ENCODE measurements around the gene CSNK1D. TPM values are rescaled to one million over a fixed set of nuclear protein-coding genes. Genes with fewer than 3 reads are reported as not detected.
"Not testable (repeated sequence)": the region's sequence is repeated elsewhere in the genome, so short reads cannot be mapped to it uniquely, and the experiment has no call there.

CSNK1D gene
- polyA plus RNA-seq, 1 donor from 2014 or later: 29.9 TPM

DNA sequence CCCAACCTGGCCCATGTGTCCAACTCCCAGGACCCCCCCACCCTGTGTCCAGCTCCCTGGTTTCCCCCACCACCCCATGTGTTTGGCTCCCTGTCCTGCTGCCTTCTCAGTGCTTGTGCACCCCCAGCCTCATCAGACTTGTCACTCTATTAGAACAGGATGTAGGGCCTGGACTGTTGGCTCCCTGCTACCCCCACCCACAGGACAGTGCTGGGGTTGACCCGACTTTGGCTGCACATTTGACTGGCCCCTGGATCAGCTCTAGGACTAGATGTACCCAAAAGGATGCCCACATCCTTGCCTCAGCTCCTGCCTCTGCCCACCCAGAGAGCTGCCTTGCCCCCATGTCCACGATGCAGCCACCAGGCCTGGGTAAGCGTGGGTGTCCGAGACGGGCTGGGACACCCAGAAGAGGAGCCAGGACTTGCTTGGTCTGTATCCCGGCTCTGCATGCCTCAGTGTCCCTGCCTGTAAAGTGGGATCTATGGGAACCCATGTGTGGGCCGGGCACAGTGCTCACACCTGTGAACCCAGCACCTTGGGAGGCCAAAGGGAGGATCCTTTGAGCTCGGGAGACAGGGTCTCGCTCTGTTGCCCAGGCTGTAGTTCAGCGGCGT, 59.4 kb downstream of the CSNK1D start:
- Histone ChIP-seq H3K4me2 (ENCODE audit: low read length) (no peak overlapping the region), H3K9me2 (ENCODE audit: insufficient read depth, low read length) (no peaks in the 10 kb centered on the region), H4K20me1 (ENCODE audit: insufficient read depth) (no peaks in the 10 kb centered on the region), H3K27ac (ENCODE audit: low read length) (no peak overlapping the region), H3K36me3 (ENCODE audit: insufficient read depth, low read length) (no peaks in the 10 kb centered on the region), H2AFZ (ENCODE audit: low read depth, low read length) (no peak overlapping the region), H3K27me3 (ENCODE audit: insufficient read depth, low read depth, low read length) (no peaks in the 10 kb centered on the region), H3K9ac (ENCODE audit: low read length) (no peak overlapping the region), H3F3A (ENCODE audit: insufficient read depth, low read length, poor library complexity, severe bottlenecking) (no peaks in the 10 kb centered on the region), H3K4me3 (ENCODE audit: low read length) (no peak overlapping the region), H3K79me2 (replicated peaks; ENCODE audit: insufficient read depth, low read length) (peaks cover 16% of the 10 kb centered on the region), H3K9me3 (ENCODE audit: low read length) (no peaks in the 10 kb centered on the region)
- TF ChIP-seq MXI1 (conservative IDR thresholded peaks at IDR 0.05; ENCODE audit: poor library complexity, severe bottlenecking) (no peak), SMC3 (conservative IDR thresholded peaks at IDR 0.05; ENCODE audit: poor library complexity) (no peak)

DNA sequence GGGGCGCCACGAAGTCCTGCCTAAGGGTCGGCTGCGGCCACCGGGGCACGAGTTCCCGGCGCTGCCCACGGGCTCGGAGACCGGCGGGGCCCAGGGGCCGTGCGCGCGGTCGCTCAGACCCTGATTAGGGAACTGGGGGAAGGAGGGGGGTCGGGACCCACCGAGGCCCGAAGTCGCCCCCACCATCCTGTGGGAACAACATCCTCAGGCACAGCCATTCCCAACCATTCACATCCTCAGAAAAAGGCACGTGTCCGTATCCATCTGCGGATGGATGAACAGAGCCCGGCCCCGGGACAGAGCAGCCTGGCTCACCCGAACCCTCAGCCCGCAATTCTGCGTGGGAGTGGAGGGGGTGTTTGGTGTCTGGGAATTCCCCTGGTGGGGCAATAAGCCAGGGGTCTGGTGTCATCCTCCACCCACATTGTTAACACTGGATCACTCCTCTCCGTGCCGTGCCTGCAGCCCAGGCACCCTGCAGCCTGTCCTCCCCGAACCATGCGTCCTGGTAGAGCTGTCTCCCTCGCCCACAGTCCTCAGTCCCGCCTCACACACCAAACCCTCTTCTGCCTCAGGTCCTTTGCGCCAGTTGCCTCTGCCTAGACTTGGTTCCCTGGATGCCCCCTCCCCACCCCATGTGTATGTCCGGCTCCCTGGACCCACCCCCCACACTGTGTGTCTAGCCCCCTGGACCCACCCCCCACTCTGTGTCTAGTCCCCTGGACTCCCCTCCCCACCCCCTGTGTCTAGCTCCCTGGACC, 60.1 kb downstream of the CSNK1D start:
- H3K4me3 ChIP-seq (ENCODE audit: low read length): peak overlapping the region; percentile 89
- H3K27me3 ChIP-seq (ENCODE audit: insufficient read depth, low read depth, low read length): no peaks in the 10 kb centered on the region
- H4K20me1 ChIP-seq (ENCODE audit: insufficient read depth): no peaks in the 10 kb centered on the region
- H3K79me2 ChIP-seq (replicated peaks; ENCODE audit: insufficient read depth, low read length): peaks cover 16% of the 10 kb centered on the region
- no peaks in the 10 kb centered on the region for H3F3A ChIP-seq (ENCODE audit: insufficient read depth, low read length, poor library complexity, severe bottlenecking)
- H3K9me2 ChIP-seq (ENCODE audit: insufficient read depth, low read length): no peaks in the 10 kb centered on the region
- H3K4me2 ChIP-seq (ENCODE audit: low read length): peak overlapping the region; percentile 39
- peak overlapping the region; percentile 55 for H3K27ac ChIP-seq (ENCODE audit: low read length)
- H3K9me3 ChIP-seq (ENCODE audit: low read length): no peaks in the 10 kb centered on the region
- H2AFZ ChIP-seq (ENCODE audit: low read depth, low read length): peak overlapping the region; percentile 60
- H3K36me3 ChIP-seq (ENCODE audit: insufficient read depth, low read length): no peaks in the 10 kb centered on the region
- no peak for TF ChIP-seq SMC3 (conservative IDR thresholded peaks at IDR 0.05; ENCODE audit: poor library complexity)
- TF ChIP-seq, protein P1, sequence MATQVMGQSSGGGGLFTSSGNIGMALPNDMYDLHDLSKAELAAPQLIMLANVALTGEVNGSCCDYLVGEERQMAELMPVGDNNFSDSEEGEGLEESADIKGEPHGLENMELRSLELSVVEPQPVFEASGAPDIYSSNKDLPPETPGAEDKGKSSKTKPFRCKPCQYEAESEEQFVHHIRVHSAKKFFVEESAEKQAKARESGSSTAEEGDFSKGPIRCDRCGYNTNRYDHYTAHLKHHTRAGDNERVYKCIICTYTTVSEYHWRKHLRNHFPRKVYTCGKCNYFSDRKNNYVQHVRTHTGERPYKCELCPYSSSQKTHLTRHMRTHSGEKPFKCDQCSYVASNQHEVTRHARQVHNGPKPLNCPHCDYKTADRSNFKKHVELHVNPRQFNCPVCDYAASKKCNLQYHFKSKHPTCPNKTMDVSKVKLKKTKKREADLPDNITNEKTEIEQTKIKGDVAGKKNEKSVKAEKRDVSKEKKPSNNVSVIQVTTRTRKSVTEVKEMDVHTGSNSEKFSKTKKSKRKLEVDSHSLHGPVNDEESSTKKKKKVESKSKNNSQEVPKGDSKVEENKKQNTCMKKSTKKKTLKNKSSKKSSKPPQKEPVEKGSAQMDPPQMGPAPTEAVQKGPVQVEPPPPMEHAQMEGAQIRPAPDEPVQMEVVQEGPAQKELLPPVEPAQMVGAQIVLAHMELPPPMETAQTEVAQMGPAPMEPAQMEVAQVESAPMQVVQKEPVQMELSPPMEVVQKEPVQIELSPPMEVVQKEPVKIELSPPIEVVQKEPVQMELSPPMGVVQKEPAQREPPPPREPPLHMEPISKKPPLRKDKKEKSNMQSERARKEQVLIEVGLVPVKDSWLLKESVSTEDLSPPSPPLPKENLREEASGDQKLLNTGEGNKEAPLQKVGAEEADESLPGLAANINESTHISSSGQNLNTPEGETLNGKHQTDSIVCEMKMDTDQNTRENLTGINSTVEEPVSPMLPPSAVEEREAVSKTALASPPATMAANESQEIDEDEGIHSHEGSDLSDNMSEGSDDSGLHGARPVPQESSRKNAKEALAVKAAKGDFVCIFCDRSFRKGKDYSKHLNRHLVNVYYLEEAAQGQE (IDR thresholded peaks at IDR 0.05; ENCODE audit: borderline replicate concordance): peak; percentile 53
- no peak for TF ChIP-seq EP300 (conservative IDR thresholded peaks at IDR 0.05; ENCODE audit: poor library complexity, severe bottlenecking)
- TF ChIP-seq POLR2AphosphoS5 (IDR thresholded peaks at IDR 0.05): peak; percentile 42
- TF ChIP-seq MXI1 (conservative IDR thresholded peaks at IDR 0.05; ENCODE audit: poor library complexity, severe bottlenecking): peak; percentile 7
- peak overlapping the region; percentile 80 for H3K9ac ChIP-seq (ENCODE audit: low read length)

DNA sequence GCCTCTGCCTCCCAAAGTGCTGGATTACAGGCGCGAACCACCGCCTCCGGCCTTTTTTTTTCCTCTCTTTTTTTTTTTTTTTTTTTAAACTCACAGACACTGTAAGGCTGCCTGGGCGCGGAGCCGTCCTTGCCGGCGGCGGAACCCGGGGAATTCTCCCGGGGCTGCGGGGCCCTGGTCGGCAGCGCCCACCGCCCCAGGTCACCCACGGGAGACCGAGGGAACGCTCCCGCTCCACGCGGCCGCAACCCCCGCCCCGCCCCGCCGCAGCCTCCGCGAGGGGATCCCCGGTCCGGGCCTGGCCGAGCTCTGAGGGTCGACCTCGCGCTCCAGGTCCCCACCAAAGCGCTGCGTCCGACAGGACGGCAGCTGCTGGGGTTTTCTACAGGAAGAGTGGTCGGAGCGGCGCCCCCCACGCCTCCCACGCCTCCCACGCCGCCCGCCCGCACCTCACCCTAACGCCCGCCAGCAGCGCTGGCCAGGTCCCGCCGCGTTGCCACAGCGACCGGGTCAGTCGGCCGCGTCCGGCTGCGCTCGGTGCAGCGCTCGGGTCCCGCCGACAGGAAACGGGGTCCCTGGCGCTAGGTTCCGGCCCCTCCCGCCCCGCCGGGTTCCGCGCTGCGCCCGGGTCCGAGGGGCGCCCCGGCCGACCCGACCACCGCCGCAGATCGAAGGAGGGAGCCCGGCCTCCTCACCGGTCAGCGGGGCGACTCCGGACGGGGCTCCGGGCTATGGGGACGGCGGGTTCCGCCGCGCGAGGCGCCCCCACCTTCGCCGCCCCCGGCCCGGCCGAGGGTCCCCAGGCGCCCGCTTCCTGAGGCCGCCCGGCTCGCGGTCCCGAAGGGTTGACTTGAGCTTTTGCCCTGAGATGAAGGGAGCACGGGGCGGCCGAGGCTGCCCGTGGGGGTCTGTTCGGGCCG, 60.9 kb downstream of the CSNK1D start, which contains the start of gene CCDC57:
CCDC57 (minus strand) TSS at position 512 of the 920 bp plus-strand sequence. CDS start 10,898 bp downstream, outside the sequence.
- Histone ChIP-seq H3F3A (ENCODE audit: insufficient read depth, low read length, poor library complexity, severe bottlenecking) (no peaks in the 10 kb centered on the region), H3K9me3 (ENCODE audit: low read length) (no peaks in the 10 kb centered on the region), H3K4me2 (ENCODE audit: low read length) (peak within 1 kb of the TSS; percentile 44), H3K79me2 (replicated peaks; ENCODE audit: insufficient read depth, low read length) (peaks cover 16% of the 10 kb centered on the region), H3K4me3 (ENCODE audit: low read length) (peak within 1 kb of the TSS; percentile 89), H3K27ac (ENCODE audit: low read length) (peak within 1 kb of the TSS; percentile 55), H3K9me2 (ENCODE audit: insufficient read depth, low read length) (no peaks in the 10 kb centered on the region), H3K27me3 (ENCODE audit: insufficient read depth, low read depth, low read length) (no peaks in the 10 kb centered on the region), H4K20me1 (ENCODE audit: insufficient read depth) (no peaks in the 10 kb centered on the region), H3K36me3 (ENCODE audit: insufficient read depth, low read length) (no peaks in the 10 kb centered on the region), H2AFZ (ENCODE audit: low read depth, low read length) (peak within 1 kb of the TSS; percentile 60), H3K9ac (ENCODE audit: low read length) (peak within 1 kb of the TSS; percentile 80)
- TF ChIP-seq RAD21 (conservative IDR thresholded peaks at IDR 0.05) (no peak), EZH2 (IDR thresholded peaks at IDR 0.05; ENCODE audit: borderline replicate concordance, insufficient read depth, low read length, poor library complexity, severe bottlenecking) (no peak), SMC3 (conservative IDR thresholded peaks at IDR 0.05; ENCODE audit: poor library complexity) (no peak), MXI1 (conservative IDR thresholded peaks at IDR 0.05; ENCODE audit: poor library complexity, severe bottlenecking) (peak; percentile 84), POLR2AphosphoS5 (IDR thresholded peaks at IDR 0.05) (peak; percentile 52), EP300 (conservative IDR thresholded peaks at IDR 0.05; ENCODE audit: poor library complexity, severe bottlenecking) (peak; percentile 33)

DNA sequence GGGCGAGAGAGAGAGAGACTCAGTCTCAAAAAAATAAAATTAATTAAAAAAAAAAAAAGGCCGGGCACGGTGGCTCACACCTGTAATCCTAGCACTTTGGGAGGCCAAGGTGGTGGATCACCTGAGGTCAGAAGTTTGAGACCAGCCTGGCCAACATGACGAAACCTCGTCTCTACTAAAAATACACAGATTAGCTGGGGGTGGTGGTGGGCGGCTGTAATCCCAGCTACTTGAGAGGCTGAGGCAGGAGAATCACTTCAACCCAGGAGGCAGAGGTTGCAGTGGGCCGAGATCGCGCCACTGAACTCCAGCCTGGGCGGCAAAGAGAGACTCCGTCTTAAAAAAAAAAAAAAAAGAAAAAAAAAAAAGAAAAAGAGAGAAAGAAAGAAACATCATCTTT, 62.8 kb downstream of the CSNK1D start:
- not testable (repeated sequence) for H3F3A ChIP-seq (ENCODE audit: insufficient read depth, low read length, poor library complexity, severe bottlenecking)

More for the DNA sequence above, 62.8 kb downstream of the CSNK1D start:
- H3K9me2 ChIP-seq (ENCODE audit: insufficient read depth, low read length); H3K9ac ChIP-seq (ENCODE audit: low read length); H3K27me3 ChIP-seq (ENCODE audit: insufficient read depth, low read depth, low read length); H3K36me3 ChIP-seq (ENCODE audit: insufficient read depth, low read length); H3K4me3 ChIP-seq (ENCODE audit: low read length); H3K4me2 ChIP-seq (ENCODE audit: low read length); H2AFZ ChIP-seq (ENCODE audit: low read depth, low read length); H4K20me1 ChIP-seq (ENCODE audit: insufficient read depth); H3K27ac ChIP-seq (ENCODE audit: low read length); H3K9me3 ChIP-seq (ENCODE audit: low read length): not testable (repeated sequence)
- peaks cover 16% of the 10 kb centered on the region for H3K79me2 ChIP-seq (replicated peaks; ENCODE audit: insufficient read depth, low read length)

Measured in neural cell (in vitro differentiated cells).